HK-2 (cell line): ENCODE results near the gene SLC12A8.

Source experiments
- DNase-seq: peaks from one replicate; pipeline ENCODE4 v3.0.0-alpha.2; 2018; ENCODE audit not compliant: unreplicated experiment

The SLC12A8 gene

GRCh38 chr3:125076464-125076863, 136.1 kb downstream of the SLC12A8 start:
- no peak for DNase-seq

GRCh38 chr3:125075738-125076137, 136.8 kb downstream of the SLC12A8 start:
- no peak for DNase-seq

- DNase-seq: no peak
Measured at GRCh38 chr3:125073390-125073905, 139.1 kb downstream of the SLC12A8 start.

GRCh38 chr3:125072749-125073389, 139.7 kb downstream of the SLC12A8 start:
- no peak for DNase-seq

GRCh38 chr3:125072301-125072700, 140.2 kb downstream of the SLC12A8 start:
- no peak for DNase-seq

GRCh38 chr3:125069968-125070745, 142.4 kb downstream of the SLC12A8 start:
- no peak for DNase-seq

- no peak for DNase-seq
Measured at GRCh38 chr3:125069452-125069851, 143.1 kb downstream of the SLC12A8 start.

GRCh38 chr3:125068265-125068664, 144.3 kb downstream of the SLC12A8 start:
- no peak for DNase-seq

GRCh38 chr3:125067225-125067624, 145.3 kb downstream of the SLC12A8 start:
- DNase-seq: no peak

GRCh38 chr3:125062904-125063618, 149.5 kb downstream of the SLC12A8 start:
- DNase-seq: peak; percentile 90

GRCh38 chr3:125061646-125062045, 150.9 kb downstream of the SLC12A8 start:
- DNase-seq: no peak

GRCh38 chr3:125061170-125061569, 151.4 kb downstream of the SLC12A8 start:
- DNase-seq: no peak

- no peak for DNase-seq
Measured at GRCh38 chr3:125059488-125060245, 152.9 kb downstream of the SLC12A8 start.

- no peak for DNase-seq
Measured at GRCh38 chr3:125058959-125059358, 153.6 kb downstream of the SLC12A8 start.

- DNase-seq: no peak
Measured at GRCh38 chr3:125058529-125058928, 154.0 kb downstream of the SLC12A8 start.

GRCh38 chr3:125057186-125057850, 155.2 kb downstream of the SLC12A8 start:
- no peak for DNase-seq

- peak; percentile 87 for DNase-seq
Measured at GRCh38 chr3:125055913-125056745, 156.4 kb downstream of the SLC12A8 start, which contains the start of gene HEG1. HEG1 (minus strand) TSS chr3:125055997; CDS start chr3:125055890, 107 bp downstream.

GRCh38 chr3:125055331-125055912, 157.1 kb downstream of the SLC12A8 start:
- DNase-seq: no peak

- DNase-seq: peak; percentile 39
Measured at GRCh38 chr3:125054449-125055329, 157.9 kb downstream of the SLC12A8 start.
